Panc1 (cell line): ENCODE results near the gene PRKG1. TPM values are rescaled to one million over a fixed set of nuclear protein-coding genes. Genes with fewer than 3 reads are reported as not detected.

Experiments
- ATAC-seq: fragments of 200-7000 bp; cut with Tn5 transposase; 2 replicates; pipeline ENCODE4 v1.9.1; 2020; ENCODE audit warnings: mild to moderate bottlenecking, moderate library complexity
- BruUV-seq: library from RNA; stranded (reverse); fragments of 400-500 nt; replicated peaks from 2 replicates; lab custom pipeline; 2021; lab: Mats Ljungman, UMichigan
- CTCF ChIA-PET: fragments of 300-600 bp; sonication (Branson Sonifier 250); formaldehyde crosslinking; loops from one replicate; lab custom pipeline; 2022; ENCODE audit warnings: antibody characterized with exemption; lab: Charles Lee
- POLR2A ChIA-PET: fragments of 300-600 bp; sonication (Branson Sonifier 250); formaldehyde crosslinking; loops from one replicate; lab custom pipeline; 2022; ENCODE audit warnings: antibody characterized with exemption; lab: Charles Lee
- DNase-seq: peaks from one replicate; pipeline ENCODE4 v3.0.0-alpha.2; 2010; ENCODE audit warnings: low read depth, low spot score
- H3K27ac ChIP-seq: 2 replicates; pipeline ENCODE4 v1.5.1; 2011; ENCODE audit warnings: mild to moderate bottlenecking, low read length, inconsistent platforms
- H3K27me3 ChIP-seq: fragments of 200-500 bp; sonication (Bioruptor generic); 2 replicates; pipeline ENCODE4 v1.6.0; 2014; ENCODE audit warnings: low read length, inconsistent platforms; ENCODE audit not compliant: control insufficient read depth, insufficient read depth
- H3K36me3 ChIP-seq: fragments of 200-500 bp; sonication (Bioruptor generic); 2 replicates; pipeline ENCODE4 v1.5.1; 2014; ENCODE audit warnings: inconsistent platforms, mild to moderate bottlenecking, low read length, moderate library complexity; ENCODE audit not compliant: control insufficient read depth, insufficient read depth
- H3K4me1 ChIP-seq: 2 replicates; pipeline ENCODE4 v1.5.1; 2011; ENCODE audit warnings: inconsistent platforms, mild to moderate bottlenecking, low read length, moderate library complexity; ENCODE audit not compliant: control insufficient read depth, insufficient read depth
- H3K4me3 ChIP-seq, 2 experiments: 2 replicates each; pipeline ENCODE4 v1.5.1; 2011 to 2012; ENCODE audit warnings: low read depth in 2 of 2, low read length in 2 of 2, mild to moderate bottlenecking in 2 of 2, inconsistent platforms in 1 of 2, moderate library complexity in 1 of 2
- H3K9me3 ChIP-seq: fragments of 200-500 bp; sonication (Bioruptor generic); 2 replicates; pipeline ENCODE4 v1.5.1; 2014; ENCODE audit warnings: low read depth, mild to moderate bottlenecking, inconsistent platforms, low read length, moderate library complexity; ENCODE audit not compliant: control insufficient read depth, insufficient read depth
- POLR2AphosphoS5 ChIP-seq: IDR thresholded peaks from 2 replicates; pipeline ENCODE4 v1.6.1; 2012; ENCODE audit warnings: mild to moderate bottlenecking, low read depth, low read length, moderate library complexity
- SIN3A ChIP-seq: IDR thresholded peaks from 2 replicates; pipeline ENCODE4 v1.6.1; 2012; ENCODE audit warnings: low read depth, mild to moderate bottlenecking, low read length, moderate library complexity, borderline replicate concordance; ENCODE audit not compliant: insufficient read depth
- TCF7L2 ChIP-seq: IDR thresholded peaks from 2 replicates; pipeline ENCODE4 v1.6.1; 2011; ENCODE audit warnings: mild to moderate bottlenecking, low read depth, low read length, inconsistent platforms
- in situ Hi-C: cut with HindIII; loops from 2 replicates; pipeline ENCODE4 v1.10.0; 2016; ENCODE audit warnings: low sequenced_read_pairs, low pct_unique_long_range_greater_than_20kb
- intact Hi-C: fragments of 100-400 bp; cut with micrococcal nuclease; formaldehyde crosslinking; loops from one replicate; pipeline ENCODE4 v1.10.0; 2022; ENCODE audit not compliant: unreplicated experiment
- total RNA-seq: library from RNA; stranded (reverse); gene quantifications from one replicate; pipeline ENCODE4 v1.2.1, GENCODE V29; 2021; ENCODE audit not compliant: unreplicated experiment
- TF ChIP-seq, protein P1 (sequence below): fragments of 450-650 bp; IDR thresholded peaks from 2 replicates; pipeline ENCODE4 v1.5.1; 2017; ENCODE audit warnings: mild to moderate bottlenecking
- TF ChIP-seq, protein P2 (sequence below), 2 experiments: IDR thresholded peaks; 2 replicates each; pipeline ENCODE4 v1.6.1; 2011 to 2012; ENCODE audit warnings: low read depth in 2 of 2, control low read depth in 1 of 2, low read length in 1 of 2, mild to moderate bottlenecking in 1 of 2, moderate library complexity in 1 of 2; ENCODE audit not compliant: insufficient read depth in 1 of 2

PRKG1 gene
- total RNA-seq, 1 experiment from 2014 or later: 0.92 TPM

DNA sequence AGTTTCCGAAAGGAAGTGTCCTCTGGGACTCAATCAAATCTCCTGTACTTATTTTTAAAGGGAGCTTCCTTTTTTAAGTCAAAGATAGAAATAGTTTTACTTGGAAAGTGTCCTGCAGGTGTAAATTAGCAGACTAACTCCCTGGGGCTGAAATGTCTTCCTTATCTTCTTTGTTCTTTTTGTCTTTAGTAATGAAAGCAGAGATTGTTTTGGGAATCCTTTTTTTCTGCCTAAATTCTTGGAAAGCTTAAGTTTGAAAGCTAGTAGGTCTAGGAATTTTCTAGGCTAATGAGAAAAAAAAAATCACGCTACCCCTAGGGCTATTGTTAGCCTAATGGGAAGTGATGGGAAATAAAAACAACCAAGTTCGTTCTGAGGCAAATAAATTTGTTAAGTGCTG lies 764.2 kb downstream of the PRKG1 start:
- no peaks in the 10 kb centered on the region for H3K36me3 ChIP-seq
- no peak for DNase-seq
- no peak overlapping the region for H3K27ac ChIP-seq
- in situ Hi-C loops (no loop called here), intact Hi-C loops (no loop called here)
- TF ChIP-seq, protein P1, sequence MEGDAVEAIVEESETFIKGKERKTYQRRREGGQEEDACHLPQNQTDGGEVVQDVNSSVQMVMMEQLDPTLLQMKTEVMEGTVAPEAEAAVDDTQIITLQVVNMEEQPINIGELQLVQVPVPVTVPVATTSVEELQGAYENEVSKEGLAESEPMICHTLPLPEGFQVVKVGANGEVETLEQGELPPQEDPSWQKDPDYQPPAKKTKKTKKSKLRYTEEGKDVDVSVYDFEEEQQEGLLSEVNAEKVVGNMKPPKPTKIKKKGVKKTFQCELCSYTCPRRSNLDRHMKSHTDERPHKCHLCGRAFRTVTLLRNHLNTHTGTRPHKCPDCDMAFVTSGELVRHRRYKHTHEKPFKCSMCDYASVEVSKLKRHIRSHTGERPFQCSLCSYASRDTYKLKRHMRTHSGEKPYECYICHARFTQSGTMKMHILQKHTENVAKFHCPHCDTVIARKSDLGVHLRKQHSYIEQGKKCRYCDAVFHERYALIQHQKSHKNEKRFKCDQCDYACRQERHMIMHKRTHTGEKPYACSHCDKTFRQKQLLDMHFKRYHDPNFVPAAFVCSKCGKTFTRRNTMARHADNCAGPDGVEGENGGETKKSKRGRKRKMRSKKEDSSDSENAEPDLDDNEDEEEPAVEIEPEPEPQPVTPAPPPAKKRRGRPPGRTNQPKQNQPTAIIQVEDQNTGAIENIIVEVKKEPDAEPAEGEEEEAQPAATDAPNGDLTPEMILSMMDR: no peak
- TF ChIP-seq SIN3A (no peak), TCF7L2 (no peak), POLR2AphosphoS5 (no peak)
- TF ChIP-seq, protein P2, sequence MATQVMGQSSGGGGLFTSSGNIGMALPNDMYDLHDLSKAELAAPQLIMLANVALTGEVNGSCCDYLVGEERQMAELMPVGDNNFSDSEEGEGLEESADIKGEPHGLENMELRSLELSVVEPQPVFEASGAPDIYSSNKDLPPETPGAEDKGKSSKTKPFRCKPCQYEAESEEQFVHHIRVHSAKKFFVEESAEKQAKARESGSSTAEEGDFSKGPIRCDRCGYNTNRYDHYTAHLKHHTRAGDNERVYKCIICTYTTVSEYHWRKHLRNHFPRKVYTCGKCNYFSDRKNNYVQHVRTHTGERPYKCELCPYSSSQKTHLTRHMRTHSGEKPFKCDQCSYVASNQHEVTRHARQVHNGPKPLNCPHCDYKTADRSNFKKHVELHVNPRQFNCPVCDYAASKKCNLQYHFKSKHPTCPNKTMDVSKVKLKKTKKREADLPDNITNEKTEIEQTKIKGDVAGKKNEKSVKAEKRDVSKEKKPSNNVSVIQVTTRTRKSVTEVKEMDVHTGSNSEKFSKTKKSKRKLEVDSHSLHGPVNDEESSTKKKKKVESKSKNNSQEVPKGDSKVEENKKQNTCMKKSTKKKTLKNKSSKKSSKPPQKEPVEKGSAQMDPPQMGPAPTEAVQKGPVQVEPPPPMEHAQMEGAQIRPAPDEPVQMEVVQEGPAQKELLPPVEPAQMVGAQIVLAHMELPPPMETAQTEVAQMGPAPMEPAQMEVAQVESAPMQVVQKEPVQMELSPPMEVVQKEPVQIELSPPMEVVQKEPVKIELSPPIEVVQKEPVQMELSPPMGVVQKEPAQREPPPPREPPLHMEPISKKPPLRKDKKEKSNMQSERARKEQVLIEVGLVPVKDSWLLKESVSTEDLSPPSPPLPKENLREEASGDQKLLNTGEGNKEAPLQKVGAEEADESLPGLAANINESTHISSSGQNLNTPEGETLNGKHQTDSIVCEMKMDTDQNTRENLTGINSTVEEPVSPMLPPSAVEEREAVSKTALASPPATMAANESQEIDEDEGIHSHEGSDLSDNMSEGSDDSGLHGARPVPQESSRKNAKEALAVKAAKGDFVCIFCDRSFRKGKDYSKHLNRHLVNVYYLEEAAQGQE (IDR thresholded peaks at IDR 0.05; ENCODE audit: insufficient read depth in 1 of 2, low read depth in 2 of 2, low read length in 1 of 2): no peak
- no peaks in the 10 kb centered on the region for H3K9me3 ChIP-seq
- no peak overlapping the region for H3K4me3 ChIP-seq
- ChIA-PET POLR2A (no interaction called here), CTCF (no interaction called here)
- no TSS peak for BruUV-seq
- no peak for ATAC-seq
- H3K4me1 ChIP-seq: no peaks in the 10 kb centered on the region
- no peaks in the 10 kb centered on the region for H3K27me3 ChIP-seq

DNA sequence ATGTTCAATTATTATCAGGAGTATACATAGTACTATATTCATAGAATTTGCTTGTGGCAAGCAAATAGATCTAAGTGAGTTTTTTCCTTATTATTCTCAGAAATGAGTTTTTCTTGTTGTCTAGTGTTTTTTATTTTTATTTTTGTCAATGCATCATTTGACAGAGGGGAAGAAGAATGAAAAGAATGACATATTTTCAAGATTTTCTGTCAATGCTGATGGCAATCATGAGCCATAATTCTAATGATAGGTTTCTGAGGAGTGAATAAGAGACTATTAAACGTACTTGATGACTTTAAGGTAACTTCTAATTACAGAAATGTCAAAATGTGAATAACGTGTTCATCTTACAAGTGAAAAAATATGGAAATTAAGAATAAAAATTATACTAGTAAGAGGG lies 769.7 kb downstream of the PRKG1 start:
- H3K27me3 ChIP-seq: no peaks in the 10 kb centered on the region
- POLR2A ChIA-PET: no interaction called here
- DNase-seq: no peak
- no TSS peak for BruUV-seq
- no peak for ATAC-seq
- CTCF ChIA-PET: no interaction called here
- intact Hi-C loops (no loop called here), in situ Hi-C loops (no loop called here)
- no peaks in the 10 kb centered on the region for H3K4me1 ChIP-seq
- H3K9me3 ChIP-seq: no peaks in the 10 kb centered on the region
- no peak overlapping the region for H3K27ac ChIP-seq
- TF ChIP-seq, protein P2 (IDR thresholded peaks at IDR 0.05; ENCODE audit: insufficient read depth in 1 of 2, low read depth in 2 of 2, low read length in 1 of 2): no peak
- TF ChIP-seq TCF7L2 (no peak), POLR2AphosphoS5 (no peak), SIN3A (no peak)
- TF ChIP-seq, protein P1: no peak
- H3K4me3 ChIP-seq: no peak overlapping the region
- no peaks in the 10 kb centered on the region for H3K36me3 ChIP-seq
